ENCODE measurements around the gene SBSN.

SBSN gene

DNA sequence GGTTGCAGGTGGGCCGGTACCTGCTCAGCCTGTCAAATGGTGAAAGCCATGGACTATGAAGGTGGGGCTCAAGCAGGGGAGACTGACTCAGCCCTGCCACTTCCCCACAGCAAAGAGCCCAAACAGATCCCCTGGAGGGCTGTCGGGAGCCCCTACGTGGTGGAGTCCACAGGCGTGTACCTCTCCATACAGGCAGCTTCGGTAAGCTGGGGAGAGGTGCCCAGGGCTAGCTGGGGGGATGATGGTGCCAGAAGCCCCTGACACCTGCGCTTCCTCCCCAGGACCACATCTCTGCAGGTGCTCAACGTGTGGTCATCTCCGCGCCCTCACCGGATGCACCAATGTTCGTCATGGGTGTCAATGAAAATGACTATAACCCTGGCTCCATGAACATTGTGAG is 14.1 kb upstream of the SBSN start:
- Histone ChIP-seq H3K79me2 (peaks cover 5% of the 10 kb centered on the region), H3K4me3 (ENCODE audit: low read depth, low read length) (no peak overlapping the region), H3K9ac (no peak overlapping the region), H3K27me3 (ENCODE audit: control insufficient read depth, insufficient read depth, low read length) (no peaks in the 10 kb centered on the region), H2AFZ (no peak overlapping the region), H3K4me1 (peaks cover 6% of the 10 kb centered on the region), H3K36me3 (ENCODE audit: control insufficient read depth, insufficient read depth, low read length) (no peaks in the 10 kb centered on the region), H3K27ac (no peak overlapping the region), H3K9me3 (ENCODE audit: control insufficient read depth, low read length) (no peaks in the 10 kb centered on the region), H3K4me2 (ENCODE audit: low read length) (no peak overlapping the region)
- TF ChIP-seq, protein P1, sequence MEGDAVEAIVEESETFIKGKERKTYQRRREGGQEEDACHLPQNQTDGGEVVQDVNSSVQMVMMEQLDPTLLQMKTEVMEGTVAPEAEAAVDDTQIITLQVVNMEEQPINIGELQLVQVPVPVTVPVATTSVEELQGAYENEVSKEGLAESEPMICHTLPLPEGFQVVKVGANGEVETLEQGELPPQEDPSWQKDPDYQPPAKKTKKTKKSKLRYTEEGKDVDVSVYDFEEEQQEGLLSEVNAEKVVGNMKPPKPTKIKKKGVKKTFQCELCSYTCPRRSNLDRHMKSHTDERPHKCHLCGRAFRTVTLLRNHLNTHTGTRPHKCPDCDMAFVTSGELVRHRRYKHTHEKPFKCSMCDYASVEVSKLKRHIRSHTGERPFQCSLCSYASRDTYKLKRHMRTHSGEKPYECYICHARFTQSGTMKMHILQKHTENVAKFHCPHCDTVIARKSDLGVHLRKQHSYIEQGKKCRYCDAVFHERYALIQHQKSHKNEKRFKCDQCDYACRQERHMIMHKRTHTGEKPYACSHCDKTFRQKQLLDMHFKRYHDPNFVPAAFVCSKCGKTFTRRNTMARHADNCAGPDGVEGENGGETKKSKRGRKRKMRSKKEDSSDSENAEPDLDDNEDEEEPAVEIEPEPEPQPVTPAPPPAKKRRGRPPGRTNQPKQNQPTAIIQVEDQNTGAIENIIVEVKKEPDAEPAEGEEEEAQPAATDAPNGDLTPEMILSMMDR (IDR thresholded peaks at IDR 0.05) = no peak

DNA sequence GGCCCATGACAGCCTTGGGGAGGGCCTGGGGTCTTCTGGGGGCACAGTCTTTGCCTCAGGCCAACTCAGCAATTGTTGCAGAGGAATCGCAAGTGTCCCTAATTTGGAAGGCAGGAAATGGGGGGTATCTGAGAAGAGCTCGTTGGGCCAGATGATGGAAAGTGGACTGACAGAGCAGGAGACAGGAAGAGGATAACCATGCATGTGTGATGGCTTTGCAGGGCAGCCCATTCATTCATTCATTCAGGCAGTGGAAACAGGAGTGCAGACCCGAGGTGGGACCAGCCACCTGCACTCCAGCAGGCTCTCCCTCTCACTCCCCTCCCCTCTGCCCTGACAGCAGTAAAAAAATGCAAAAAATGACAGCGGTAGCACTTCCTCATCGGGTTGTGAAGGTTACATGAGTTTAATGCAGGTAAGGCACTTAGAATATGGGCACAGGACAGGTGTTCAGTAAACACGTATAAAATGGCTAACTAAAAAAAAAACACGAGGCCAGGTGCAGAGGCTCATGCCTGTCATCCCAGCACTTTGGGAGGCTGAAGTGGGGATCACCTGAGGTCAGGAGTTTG is 12.3 kb upstream of the SBSN start:
- H2AFZ ChIP-seq = no peak overlapping the region
- no peak overlapping the region for H3K4me2 ChIP-seq (ENCODE audit: low read length)
- no peaks in the 10 kb centered on the region for H3K79me2 ChIP-seq
- no peaks in the 10 kb centered on the region for H3K9me3 ChIP-seq (ENCODE audit: control insufficient read depth, low read length)
- no peaks in the 10 kb centered on the region for H3K36me3 ChIP-seq (ENCODE audit: control insufficient read depth, insufficient read depth, low read length)
- H3K9ac ChIP-seq = no peak overlapping the region
- TF ChIP-seq, protein P1 (IDR thresholded peaks at IDR 0.05) = no peak
- no peaks in the 10 kb centered on the region for H3K27me3 ChIP-seq (ENCODE audit: control insufficient read depth, insufficient read depth, low read length)
- no peaks in the 10 kb centered on the region for H3K4me1 ChIP-seq
- no peak overlapping the region for H3K4me3 ChIP-seq (ENCODE audit: low read depth, low read length)
- no peak overlapping the region for H3K27ac ChIP-seq

DNA sequence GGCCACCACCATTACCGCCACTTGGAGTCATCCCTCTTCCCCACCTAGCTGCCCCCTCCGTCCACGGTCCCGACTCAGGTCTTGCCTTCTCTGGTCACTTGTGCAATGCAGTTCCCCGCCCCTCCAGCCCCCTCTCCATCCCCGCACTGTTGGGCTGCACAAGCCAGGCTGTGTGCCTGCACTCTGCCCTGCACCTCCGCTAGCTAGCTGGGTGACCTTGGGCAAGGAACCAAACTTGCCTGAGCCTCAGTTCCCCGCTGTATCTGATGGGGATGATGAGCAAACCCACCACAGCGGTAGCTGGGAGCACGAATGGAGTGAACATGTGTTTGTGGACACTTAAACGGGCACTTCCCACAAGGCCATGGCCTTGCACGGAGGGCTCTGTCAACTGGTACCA is 11.7 kb upstream of the SBSN start:
- Histone ChIP-seq H3K36me3 (ENCODE audit: control insufficient read depth, insufficient read depth, low read length) (no peaks in the 10 kb centered on the region), H2AFZ (no peak overlapping the region), H3K4me2 (ENCODE audit: low read length) (no peak overlapping the region), H3K4me3 (ENCODE audit: low read depth, low read length) (no peak overlapping the region), H3K9ac (no peak overlapping the region), H3K79me2 (no peaks in the 10 kb centered on the region), H3K27me3 (ENCODE audit: control insufficient read depth, insufficient read depth, low read length) (no peaks in the 10 kb centered on the region), H3K9me3 (ENCODE audit: control insufficient read depth, low read length) (no peaks in the 10 kb centered on the region), H3K27ac (no peak overlapping the region), H3K4me1 (no peaks in the 10 kb centered on the region)
- TF ChIP-seq, protein P1 (IDR thresholded peaks at IDR 0.05) = no peak

DNA sequence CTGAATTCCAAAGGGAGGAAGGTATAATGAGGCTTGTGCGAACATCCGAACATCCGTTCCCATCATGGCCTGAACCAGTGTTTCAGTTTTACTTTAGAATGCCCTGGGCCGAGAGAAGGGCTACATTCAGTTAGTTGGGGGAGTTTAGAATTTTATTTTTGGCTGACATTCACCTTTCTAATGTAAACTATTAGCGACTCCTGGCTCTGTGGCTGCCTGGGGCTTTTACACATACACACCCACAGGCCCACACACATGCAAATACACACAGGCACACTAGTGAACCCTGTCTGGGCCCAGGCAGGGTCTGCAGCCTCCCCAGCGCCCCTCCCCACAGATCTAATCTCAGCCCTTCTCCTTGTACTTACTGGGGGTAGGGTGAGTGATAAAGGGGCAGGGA is 11.2 kb upstream of the SBSN start:
- Histone ChIP-seq H3K9ac (no peak overlapping the region), H3K4me1 (no peaks in the 10 kb centered on the region), H3K4me3 (ENCODE audit: low read depth, low read length) (no peak overlapping the region), H3K27ac (no peak overlapping the region), H3K27me3 (ENCODE audit: control insufficient read depth, insufficient read depth, low read length) (no peaks in the 10 kb centered on the region), H2AFZ (no peak overlapping the region), H3K36me3 (ENCODE audit: control insufficient read depth, insufficient read depth, low read length) (no peaks in the 10 kb centered on the region), H3K4me2 (ENCODE audit: low read length) (no peak overlapping the region), H3K9me3 (ENCODE audit: control insufficient read depth, low read length) (no peaks in the 10 kb centered on the region), H3K79me2 (no peaks in the 10 kb centered on the region)
- TF ChIP-seq, protein P1 (IDR thresholded peaks at IDR 0.05) = no peak

DNA sequence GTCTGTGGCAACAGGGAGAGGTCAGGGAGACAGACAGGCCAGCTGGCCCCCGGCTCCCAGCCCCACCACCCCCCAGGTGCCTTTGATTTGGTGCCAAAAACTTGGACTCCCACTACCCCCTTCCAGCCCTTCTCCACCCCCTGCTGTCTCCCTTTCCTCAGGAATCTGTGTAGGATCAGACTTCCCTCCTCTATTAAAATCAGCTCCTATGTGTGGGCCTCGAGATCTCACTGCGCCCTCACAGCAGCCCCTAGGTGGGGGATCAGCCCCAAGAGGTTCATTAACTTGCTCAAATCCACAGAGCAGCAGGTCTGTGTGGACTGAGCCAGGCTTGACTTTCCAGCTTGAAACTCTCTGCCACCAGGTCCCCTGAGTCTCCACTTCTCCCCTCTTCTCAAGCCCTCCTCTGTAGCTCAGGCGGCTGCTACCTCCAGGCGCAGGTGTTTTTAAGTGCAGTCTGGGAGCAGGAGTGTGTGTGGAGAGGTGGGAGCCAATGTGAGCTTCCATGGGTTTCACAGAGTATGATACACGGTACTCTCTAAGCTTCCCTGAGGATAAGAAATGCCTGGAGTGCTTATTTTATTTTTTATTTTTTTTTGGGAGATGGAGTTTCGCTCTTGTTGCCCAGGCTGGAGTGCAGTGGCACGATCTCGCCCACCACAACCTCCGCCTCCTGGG is 6.8 kb upstream of the SBSN start:
- no peaks in the 10 kb centered on the region for H3K79me2 ChIP-seq
- no peak overlapping the region for H3K27ac ChIP-seq
- no peaks in the 10 kb centered on the region for H3K36me3 ChIP-seq (ENCODE audit: control insufficient read depth, insufficient read depth, low read length)
- no peak overlapping the region for H3K9ac ChIP-seq
- no peaks in the 10 kb centered on the region for H3K9me3 ChIP-seq (ENCODE audit: control insufficient read depth, low read length)
- TF ChIP-seq, protein P1 (IDR thresholded peaks at IDR 0.05) = no peak
- peaks cover 2% of the 10 kb centered on the region for H3K4me1 ChIP-seq
- H3K27me3 ChIP-seq (ENCODE audit: control insufficient read depth, insufficient read depth, low read length) = no peaks in the 10 kb centered on the region
- H2AFZ ChIP-seq = no peak overlapping the region
- H3K4me3 ChIP-seq (ENCODE audit: low read depth, low read length) = no peak overlapping the region
- no peak overlapping the region for H3K4me2 ChIP-seq (ENCODE audit: low read length)

All from parathyroid adenoma (tissue), 2 donors.